ENCODE measurements around the gene MAP3K21.

DNA sequence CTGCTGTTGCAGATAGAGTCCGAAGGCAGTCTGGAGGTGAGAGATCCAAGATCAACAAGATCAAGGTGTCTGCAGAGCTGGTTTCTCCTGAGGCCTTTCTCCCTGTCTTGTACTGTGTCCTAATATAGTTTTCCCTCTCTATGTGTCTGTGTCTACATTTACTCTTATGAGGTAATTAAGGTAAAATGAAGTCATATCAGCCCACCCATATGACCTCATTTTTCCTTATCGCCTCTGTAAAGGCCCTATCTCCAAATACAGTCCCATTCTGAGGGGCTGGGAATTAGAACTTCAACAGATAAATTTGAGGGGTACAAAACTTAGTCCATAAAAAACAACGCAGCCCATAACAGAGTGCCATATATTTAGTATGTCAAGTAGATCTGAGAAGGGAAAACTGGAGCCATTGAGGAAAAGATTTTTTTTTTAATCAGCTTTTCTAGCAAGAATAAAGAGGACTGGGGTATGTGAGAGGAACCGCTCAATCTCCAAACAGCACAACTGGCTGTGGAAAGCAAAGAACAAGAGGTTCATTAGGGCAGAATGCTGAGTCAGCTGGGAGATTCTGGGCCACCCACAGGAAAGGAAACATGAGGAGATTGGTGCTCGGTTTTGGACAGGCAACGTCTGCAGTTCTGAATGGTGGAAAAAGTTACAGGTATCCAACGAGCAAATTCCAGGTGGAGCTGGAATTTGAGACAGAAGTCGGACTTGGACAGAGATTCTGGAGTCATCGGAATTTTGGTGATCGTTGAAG lies 65.7 kb downstream of the MAP3K21 start:
- TF ChIP-seq, protein P1, sequence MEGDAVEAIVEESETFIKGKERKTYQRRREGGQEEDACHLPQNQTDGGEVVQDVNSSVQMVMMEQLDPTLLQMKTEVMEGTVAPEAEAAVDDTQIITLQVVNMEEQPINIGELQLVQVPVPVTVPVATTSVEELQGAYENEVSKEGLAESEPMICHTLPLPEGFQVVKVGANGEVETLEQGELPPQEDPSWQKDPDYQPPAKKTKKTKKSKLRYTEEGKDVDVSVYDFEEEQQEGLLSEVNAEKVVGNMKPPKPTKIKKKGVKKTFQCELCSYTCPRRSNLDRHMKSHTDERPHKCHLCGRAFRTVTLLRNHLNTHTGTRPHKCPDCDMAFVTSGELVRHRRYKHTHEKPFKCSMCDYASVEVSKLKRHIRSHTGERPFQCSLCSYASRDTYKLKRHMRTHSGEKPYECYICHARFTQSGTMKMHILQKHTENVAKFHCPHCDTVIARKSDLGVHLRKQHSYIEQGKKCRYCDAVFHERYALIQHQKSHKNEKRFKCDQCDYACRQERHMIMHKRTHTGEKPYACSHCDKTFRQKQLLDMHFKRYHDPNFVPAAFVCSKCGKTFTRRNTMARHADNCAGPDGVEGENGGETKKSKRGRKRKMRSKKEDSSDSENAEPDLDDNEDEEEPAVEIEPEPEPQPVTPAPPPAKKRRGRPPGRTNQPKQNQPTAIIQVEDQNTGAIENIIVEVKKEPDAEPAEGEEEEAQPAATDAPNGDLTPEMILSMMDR (IDR thresholded peaks at IDR 0.05 in 4 of 5, conservative IDR thresholded peaks at IDR 0.05 in 1 of 5), result no peak
- TF ChIP-seq POLR2A (IDR thresholded peaks at IDR 0.05), result no peak

Measured in gastrocnemius medialis (tissue), 4 donors.